DND-41 (cell line): ENCODE results near the gene SLC22A3.

Experiments used
- EZH2 ChIP-seq: IDR thresholded peaks from 3 replicates; pipeline ENCODE4 v1.6.1; 2012; ENCODE audit warnings: borderline replicate concordance, low read depth, mild to moderate bottlenecking, moderate library complexity, low read length, inconsistent platforms; ENCODE audit not compliant: severe bottlenecking
- TF ChIP-seq, protein P1 (sequence below): IDR thresholded peaks from 2 replicates; pipeline ENCODE4 v1.5.1; 2012; ENCODE audit warnings: borderline replicate concordance, low read length, moderate library complexity, mild to moderate bottlenecking; ENCODE audit not compliant: poor library complexity, severe bottlenecking; ENCODE audit errors: extremely low read depth

DNA sequence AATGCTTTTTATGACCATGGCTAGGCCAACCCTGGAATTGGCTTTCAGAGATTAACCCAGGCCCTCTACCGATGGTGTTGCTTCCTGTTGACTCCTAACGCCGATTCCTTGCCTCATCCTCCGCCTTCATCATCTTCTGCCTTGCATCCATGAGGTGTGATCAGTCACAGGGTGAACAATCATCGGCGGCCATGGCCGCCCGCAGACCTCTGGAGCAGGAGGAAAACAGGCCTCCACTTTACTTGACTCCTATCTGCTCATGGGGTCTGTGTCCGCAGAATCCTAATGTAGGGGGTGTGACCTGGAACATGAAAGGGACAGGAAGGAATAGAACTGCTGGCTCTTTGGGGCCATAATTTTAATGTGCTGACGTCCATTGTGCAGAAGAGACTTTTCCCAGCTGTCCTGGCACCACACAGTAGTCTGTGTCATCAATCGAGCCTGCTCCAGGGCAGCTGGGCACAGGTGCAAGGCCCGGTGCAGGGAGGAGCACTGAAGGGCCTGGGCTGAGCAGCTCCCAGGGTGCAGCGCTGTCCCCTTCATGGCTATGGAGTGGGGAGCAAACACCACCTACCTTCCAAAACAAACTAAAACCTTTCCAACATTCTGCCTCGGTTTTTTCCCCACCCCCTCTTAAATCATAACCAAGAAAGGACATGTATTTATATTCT is 8.0 kb downstream of the SLC22A3 start:
- TF ChIP-seq, protein P1, sequence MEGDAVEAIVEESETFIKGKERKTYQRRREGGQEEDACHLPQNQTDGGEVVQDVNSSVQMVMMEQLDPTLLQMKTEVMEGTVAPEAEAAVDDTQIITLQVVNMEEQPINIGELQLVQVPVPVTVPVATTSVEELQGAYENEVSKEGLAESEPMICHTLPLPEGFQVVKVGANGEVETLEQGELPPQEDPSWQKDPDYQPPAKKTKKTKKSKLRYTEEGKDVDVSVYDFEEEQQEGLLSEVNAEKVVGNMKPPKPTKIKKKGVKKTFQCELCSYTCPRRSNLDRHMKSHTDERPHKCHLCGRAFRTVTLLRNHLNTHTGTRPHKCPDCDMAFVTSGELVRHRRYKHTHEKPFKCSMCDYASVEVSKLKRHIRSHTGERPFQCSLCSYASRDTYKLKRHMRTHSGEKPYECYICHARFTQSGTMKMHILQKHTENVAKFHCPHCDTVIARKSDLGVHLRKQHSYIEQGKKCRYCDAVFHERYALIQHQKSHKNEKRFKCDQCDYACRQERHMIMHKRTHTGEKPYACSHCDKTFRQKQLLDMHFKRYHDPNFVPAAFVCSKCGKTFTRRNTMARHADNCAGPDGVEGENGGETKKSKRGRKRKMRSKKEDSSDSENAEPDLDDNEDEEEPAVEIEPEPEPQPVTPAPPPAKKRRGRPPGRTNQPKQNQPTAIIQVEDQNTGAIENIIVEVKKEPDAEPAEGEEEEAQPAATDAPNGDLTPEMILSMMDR: no peak
- TF ChIP-seq EZH2: no peak
